Esophagus muscularis mucosa (tissue), 4 donors: Measurements from ENCODE around the gene MAP1B. TPM values are rescaled to one million over a fixed set of nuclear protein-coding genes. Genes with fewer than 3 reads are reported as not detected.

Experiments used
- DNase-seq: peaks from one replicate; pipeline ENCODE4 v3.0.0-alpha.2; 2017; ENCODE audit errors: extremely low spot score
- H3K27ac ChIP-seq, 4 donors: fragments of 200-600 bp; sonication (generic); replicated peaks in 1 of 4; 1 replicate in 3 of 4; 2 replicates in 1 of 4; pipeline ENCODE4 v1.5.1; 2016 to 2019; ENCODE audit warnings: mild to moderate bottlenecking in 1 of 4
- H3K27me3 ChIP-seq, 4 donors: fragments of 200-600 bp; sonication (generic); one replicate each; pipeline versions ENCODE4 v1.5.1 to v1.6.0; 2016 to 2019
- H3K36me3 ChIP-seq, 4 donors: fragments of 200-600 bp; sonication (generic); one replicate each; pipeline ENCODE4 v1.5.1; 2016 to 2019
- H3K4me1 ChIP-seq, 4 donors: fragments of 200-600 bp; sonication (generic); one replicate each; pipeline ENCODE4 v1.5.1; 2016 to 2019
- H3K4me3 ChIP-seq, 4 donors: fragments of 200-600 bp; sonication (generic); 1 replicate in 2 of 4; 2 replicates in 2 of 4; pipeline ENCODE4 v1.5.1; 2016 to 2019; ENCODE audit warnings: mild to moderate bottlenecking in 4 of 4, moderate library complexity in 1 of 4
- H3K9me3 ChIP-seq, 4 donors: fragments of 200-600 bp; sonication (generic); 1 replicate in 3 of 4; 2 replicates in 1 of 4; pipeline ENCODE4 v1.5.1; 2016 to 2019
- EP300 ChIP-seq: sonication (generic); formaldehyde crosslinking; IDR thresholded peaks from one replicate; pipeline ENCODE4 v1.6.1; 2017; ENCODE audit warnings: antibody characterized with exemption
- POLR2A ChIP-seq: fragments of 450-650 bp; IDR thresholded peaks from one replicate; pipeline ENCODE4 v1.6.1; 2017; ENCODE audit warnings: antibody characterized with exemption, moderate library complexity, mild to moderate bottlenecking, low read depth
- POLR2AphosphoS5 ChIP-seq, 2 donors: sonication (generic); formaldehyde crosslinking; IDR thresholded peaks; one replicate each; pipeline ENCODE4 v1.6.1; 2017; ENCODE audit warnings: antibody characterized with exemption in 2 of 2
- WGBS: methylation state at CpG from one replicate; pipeline ENCODE4 v1.1.5; 2018; 5-methylcytosine and 5-hydroxymethylcytosine counted together
- intact Hi-C: fragments of 100-400 bp; cut with DNase I; formaldehyde crosslinking; loops from one replicate; pipeline ENCODE4 v1.15.1; 2023
- total RNA-seq, 4 donors: library from RNA; depleted of rRNA; stranded (reverse); fragments of >200 nt; gene quantifications; one replicate each; pipeline versions ENCODE4 v1.1.0 to v1.2.1, GENCODE V29; 2016
- TF ChIP-seq, protein P1 (sequence below), 3 experiments: fragments of 200-600 bp in 2 of 3; fragments of 450-650 bp in 1 of 3; sonication (generic) in 2 of 3; IDR thresholded peaks; one replicate each; pipeline ENCODE4 v1.5.1; 2017 to 2019; ENCODE audit warnings: antibody characterized with exemption in 3 of 3, mild to moderate bottlenecking in 2 of 3, moderate library complexity in 1 of 3

MAP1B gene
- total RNA-seq, 4 donors from 2014 or later, result 755 to 1,378 (median 1,096) TPM

DNA sequence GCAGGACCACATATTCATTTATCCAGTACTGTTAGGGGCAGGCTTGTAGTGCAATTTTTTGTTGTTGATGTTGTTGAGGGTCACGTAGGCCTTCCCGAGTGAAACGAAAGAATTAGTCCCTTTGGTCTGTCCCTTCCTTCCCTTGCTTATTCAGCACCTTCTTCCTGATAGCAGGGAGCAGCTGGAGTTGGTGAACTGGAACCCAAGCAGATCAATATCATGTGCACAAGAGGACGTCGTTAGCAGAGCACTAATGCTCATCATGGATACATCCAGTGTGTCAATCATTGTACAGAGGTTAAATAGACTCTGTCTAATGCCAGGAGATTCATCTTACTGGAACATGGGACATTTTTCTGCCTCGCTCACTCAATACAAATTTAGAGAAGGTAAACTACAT, 33.0 kb upstream of the MAP1B start:
- H3K4me3 ChIP-seq, result no peak overlapping the region
- peak; percentile 83 for DNase-seq
- no peaks in the 10 kb centered on the region for H3K27me3 ChIP-seq
- intact Hi-C loops, result no loop called here
- TF ChIP-seq POLR2A, result no peak
- TF ChIP-seq, protein P1, sequence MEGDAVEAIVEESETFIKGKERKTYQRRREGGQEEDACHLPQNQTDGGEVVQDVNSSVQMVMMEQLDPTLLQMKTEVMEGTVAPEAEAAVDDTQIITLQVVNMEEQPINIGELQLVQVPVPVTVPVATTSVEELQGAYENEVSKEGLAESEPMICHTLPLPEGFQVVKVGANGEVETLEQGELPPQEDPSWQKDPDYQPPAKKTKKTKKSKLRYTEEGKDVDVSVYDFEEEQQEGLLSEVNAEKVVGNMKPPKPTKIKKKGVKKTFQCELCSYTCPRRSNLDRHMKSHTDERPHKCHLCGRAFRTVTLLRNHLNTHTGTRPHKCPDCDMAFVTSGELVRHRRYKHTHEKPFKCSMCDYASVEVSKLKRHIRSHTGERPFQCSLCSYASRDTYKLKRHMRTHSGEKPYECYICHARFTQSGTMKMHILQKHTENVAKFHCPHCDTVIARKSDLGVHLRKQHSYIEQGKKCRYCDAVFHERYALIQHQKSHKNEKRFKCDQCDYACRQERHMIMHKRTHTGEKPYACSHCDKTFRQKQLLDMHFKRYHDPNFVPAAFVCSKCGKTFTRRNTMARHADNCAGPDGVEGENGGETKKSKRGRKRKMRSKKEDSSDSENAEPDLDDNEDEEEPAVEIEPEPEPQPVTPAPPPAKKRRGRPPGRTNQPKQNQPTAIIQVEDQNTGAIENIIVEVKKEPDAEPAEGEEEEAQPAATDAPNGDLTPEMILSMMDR (IDR thresholded peaks at IDR 0.05), result no peak
- no peak for TF ChIP-seq EP300
- no peak for TF ChIP-seq POLR2AphosphoS5 (IDR thresholded peaks at IDR 0.05)
- no peak overlapping the region for H3K27ac ChIP-seq
- peaks cover 0 to 3% (median 0%) of the 10 kb centered on the region in 4 donors for H3K4me1 ChIP-seq
- no peaks in the 10 kb centered on the region for H3K9me3 ChIP-seq
- WGBS, result 75% methylated on average over 6 of the region's 6 CpGs
- H3K36me3 ChIP-seq, result no peaks in the 10 kb centered on the region

DNA sequence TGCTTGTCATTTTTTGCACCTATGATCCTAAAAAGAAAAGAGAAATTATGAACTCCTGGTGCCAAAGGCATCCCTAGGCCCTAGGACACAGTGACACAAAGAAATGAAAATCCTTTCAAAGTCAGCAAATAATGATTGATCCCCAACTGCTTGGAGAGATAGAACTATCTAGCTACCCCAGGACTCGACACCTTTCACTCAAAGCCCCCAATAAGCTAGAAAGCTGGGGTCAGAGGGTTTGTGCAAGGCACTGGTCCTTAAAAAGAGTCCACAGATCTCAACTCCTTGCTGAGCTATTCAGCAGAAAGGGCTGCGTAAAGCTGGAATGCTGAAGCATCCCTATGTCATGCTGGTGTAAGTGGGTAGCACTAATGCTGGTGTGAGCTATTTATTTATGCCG, 31.8 kb upstream of the MAP1B start:
- no peak for TF ChIP-seq EP300
- TF ChIP-seq POLR2A, result no peak
- TF ChIP-seq, protein P1 (IDR thresholded peaks at IDR 0.05), result no peak
- TF ChIP-seq POLR2AphosphoS5 (IDR thresholded peaks at IDR 0.05), result no peak
- DNase-seq, result peak; percentile 75
- Histone ChIP-seq H3K36me3 (no peaks in the 10 kb centered on the region), H3K9me3 (no peaks in the 10 kb centered on the region), H3K4me3 (no peak overlapping the region), H3K27ac (no peak overlapping the region), H3K4me1 (peaks cover 0 to 4% (median 0%) of the 10 kb centered on the region in 4 donors), H3K27me3 (no peaks in the 10 kb centered on the region)
- intact Hi-C loops, result no loop called here
- WGBS, result 87% methylated on average over 3 of the region's 3 CpGs

DNA sequence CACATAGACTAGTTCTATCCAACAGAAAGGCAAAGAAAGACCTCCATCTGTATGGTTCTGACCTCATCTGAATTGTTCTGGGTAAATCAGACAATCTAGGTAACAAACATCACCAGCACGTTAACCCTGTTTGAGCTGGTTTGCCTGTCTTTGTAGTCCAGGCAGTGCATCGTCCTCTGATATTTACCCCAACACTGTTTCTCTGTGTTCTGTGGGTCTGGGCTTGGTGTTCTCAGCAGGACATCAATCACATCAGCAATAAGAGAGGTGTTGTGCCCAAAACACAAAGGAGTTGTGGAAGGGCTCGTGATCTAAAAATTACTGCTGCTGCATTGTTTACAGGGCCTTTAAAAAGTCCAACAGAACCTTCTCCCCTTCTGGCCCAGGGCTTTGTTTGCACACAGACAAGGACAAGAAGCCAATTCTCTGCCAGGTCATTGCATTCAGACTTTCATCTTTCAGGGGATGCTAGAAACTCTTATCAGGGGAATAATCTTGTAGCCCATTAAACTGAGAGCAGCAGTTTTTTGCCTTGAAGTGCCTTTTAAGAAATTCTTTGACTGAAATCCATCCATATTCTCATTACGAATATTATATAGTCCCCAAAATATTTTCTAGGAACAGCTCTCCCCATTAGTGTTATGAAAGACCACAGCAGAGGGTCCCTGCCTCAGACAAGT, 30.5 kb upstream of the MAP1B start:
- H3K27me3 ChIP-seq, result no peaks in the 10 kb centered on the region
- DNase-seq, result peak; percentile 50
- no peak overlapping the region for H3K4me3 ChIP-seq
- WGBS, result 75% methylated on average over 4 of the region's 4 CpGs
- no peak for TF ChIP-seq POLR2A
- TF ChIP-seq, protein P1 (IDR thresholded peaks at IDR 0.05), result no peak
- TF ChIP-seq EP300, result no peak
- no peak for TF ChIP-seq POLR2AphosphoS5 (IDR thresholded peaks at IDR 0.05)
- intact Hi-C loops, result no loop called here
- H3K27ac ChIP-seq, result no peak overlapping the region
- H3K36me3 ChIP-seq, result no peaks in the 10 kb centered on the region
- H3K9me3 ChIP-seq, result no peaks in the 10 kb centered on the region
- peaks cover 0 to 4% (median 0%) of the 10 kb centered on the region in 4 donors for H3K4me1 ChIP-seq

DNA sequence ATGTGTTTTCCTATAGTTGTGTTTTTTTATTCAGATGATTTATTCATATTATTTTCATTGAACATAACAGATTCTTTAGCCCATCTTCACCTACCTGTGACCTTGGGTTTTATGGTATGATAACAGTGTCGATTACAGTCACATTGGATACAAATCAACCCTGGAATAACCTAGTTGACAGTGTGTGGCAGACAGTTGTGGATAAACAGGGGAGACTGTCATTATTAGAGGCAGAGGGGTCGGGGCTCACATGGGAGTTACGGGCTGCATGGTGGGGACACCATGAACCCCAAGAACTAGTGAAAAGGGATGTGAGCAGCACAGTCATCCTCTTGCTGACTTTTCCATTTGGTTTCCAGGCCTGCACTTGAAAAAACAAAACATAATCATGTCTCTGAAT, 29.9 kb upstream of the MAP1B start:
- WGBS, result 97% methylated on average over 3 of the region's 3 CpGs

DNA sequence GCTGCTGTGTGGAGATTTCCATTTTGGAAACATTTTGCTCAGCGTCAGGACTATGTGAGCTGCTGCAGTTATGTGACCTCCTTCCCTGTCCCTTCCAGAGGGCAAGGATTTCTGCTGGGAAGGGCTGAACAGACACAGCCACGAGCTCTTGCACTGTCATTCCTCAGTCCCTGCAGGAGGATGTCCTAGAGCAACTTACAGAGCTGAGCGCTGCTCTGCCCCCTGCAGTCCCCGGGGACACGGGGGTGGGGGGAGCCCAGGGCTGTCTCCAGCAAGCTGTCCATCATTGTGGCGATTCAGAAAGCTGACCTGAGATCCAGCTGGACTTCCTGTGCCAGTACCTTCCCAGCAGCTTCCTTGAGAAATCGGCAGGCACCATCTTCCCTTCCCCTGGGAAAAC, 28.0 kb upstream of the MAP1B start:
- intact Hi-C loops, result no loop called here
- peaks cover 0 to 13% (median 0%) of the 10 kb centered on the region in 4 donors for H3K4me1 ChIP-seq
- TF ChIP-seq EP300 (no peak), POLR2A (no peak), POLR2AphosphoS5 (IDR thresholded peaks at IDR 0.05) (no peak)
- TF ChIP-seq, protein P1 (IDR thresholded peaks at IDR 0.05), result no peak
- H3K4me3 ChIP-seq, result no peak overlapping the region
- no peaks in the 10 kb centered on the region for H3K36me3 ChIP-seq
- 15% methylated on average over 3 of the region's 7 CpGs for WGBS
- DNase-seq, result peak; percentile 91
- H3K27me3 ChIP-seq, result no peaks in the 10 kb centered on the region
- H3K27ac ChIP-seq, result no peak overlapping the region
- no peaks in the 10 kb centered on the region for H3K9me3 ChIP-seq

More for the DNA sequence above, 29.9 kb upstream of the MAP1B start:
- H3K9me3 ChIP-seq, result no peaks in the 10 kb centered on the region
- no peaks in the 10 kb centered on the region for H3K36me3 ChIP-seq
- intact Hi-C loops, result no loop called here
- peak; percentile 74 for DNase-seq
- no peaks in the 10 kb centered on the region for H3K27me3 ChIP-seq
- peaks cover 0 to 4% (median 0%) of the 10 kb centered on the region in 4 donors for H3K4me1 ChIP-seq
- H3K27ac ChIP-seq, result no peak overlapping the region
- no peak overlapping the region for H3K4me3 ChIP-seq
- TF ChIP-seq POLR2A, result no peak
